Endometrial microvascular endothelial cells (primary cell): Measurements from ENCODE around the gene UFC1. TPM values are rescaled to one million over a fixed set of nuclear protein-coding genes. Genes with fewer than 3 reads are reported as not detected.

Experiments
- in situ Hi-C: cut with HindIII; loops from 2 replicates; pipeline ENCODE4 v1.10.0; 2017; ENCODE audit warnings: low sequenced_read_pairs, low pct_unique_long_range_greater_than_20kb; ENCODE audit errors: inconsistent ontology term
- total RNA-seq: library from RNA; depleted of rRNA; stranded (reverse); fragments of >200 nt; gene quantifications from one replicate; pipeline ENCODE4 v1.2.3, GENCODE V29; 2015; ENCODE audit errors: inconsistent ontology term

Gene UFC1
- total RNA-seq, 1 donor from 2014 or later = 74.1 TPM

DNA sequence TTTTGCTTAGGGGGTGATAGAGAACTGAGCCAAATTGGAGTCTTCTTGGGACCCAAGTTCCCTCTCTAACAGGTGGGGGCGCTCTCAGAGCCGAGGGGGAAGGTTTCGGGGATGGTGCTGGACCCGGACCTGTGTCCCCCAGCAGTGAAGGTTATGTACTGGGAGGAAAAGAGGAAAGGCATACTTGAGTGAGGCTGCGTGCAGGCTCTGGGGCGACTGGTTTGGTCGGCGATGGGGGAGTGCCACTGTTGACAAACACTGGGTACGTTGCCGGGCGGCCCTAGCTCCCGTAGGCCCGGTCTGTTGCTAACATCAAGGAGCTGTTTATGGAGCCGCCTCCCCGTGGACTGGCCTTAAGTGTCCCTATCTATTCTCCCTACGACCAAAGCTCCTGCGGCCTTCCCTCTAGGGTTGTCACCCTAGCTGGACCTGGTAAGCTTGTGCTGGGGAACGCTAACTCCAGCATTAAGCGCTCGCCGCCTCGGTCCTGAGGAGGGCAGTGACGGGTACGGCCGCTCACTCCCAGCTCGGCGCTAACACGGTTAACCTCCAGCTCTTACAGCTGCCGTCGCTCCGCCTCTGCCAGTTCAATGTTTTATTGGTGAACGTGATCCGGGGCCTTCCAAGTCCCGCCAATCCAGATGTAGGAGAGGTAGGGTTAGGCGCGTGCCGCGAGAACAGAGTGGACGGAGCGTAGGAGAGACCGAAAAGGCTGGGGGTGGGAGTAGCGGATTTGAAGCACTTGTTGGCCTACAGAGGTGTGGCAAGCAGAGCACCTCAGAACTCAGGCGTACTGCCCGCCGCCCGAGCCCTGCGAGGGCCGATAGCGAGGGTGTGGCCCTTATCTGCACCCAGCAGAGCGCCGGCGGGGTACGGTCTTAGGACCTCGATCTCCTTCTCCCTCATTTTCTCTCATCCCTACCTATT is 12.2 kb downstream of the UFC1 start, which contains the start of gene PPOX:
TSS of gene PPOX (plus strand) at position 685 of the 927 bp plus-strand sequence. CDS start 422 bp downstream, outside the sequence.
- in situ Hi-C loops = no loop called here

DNA sequence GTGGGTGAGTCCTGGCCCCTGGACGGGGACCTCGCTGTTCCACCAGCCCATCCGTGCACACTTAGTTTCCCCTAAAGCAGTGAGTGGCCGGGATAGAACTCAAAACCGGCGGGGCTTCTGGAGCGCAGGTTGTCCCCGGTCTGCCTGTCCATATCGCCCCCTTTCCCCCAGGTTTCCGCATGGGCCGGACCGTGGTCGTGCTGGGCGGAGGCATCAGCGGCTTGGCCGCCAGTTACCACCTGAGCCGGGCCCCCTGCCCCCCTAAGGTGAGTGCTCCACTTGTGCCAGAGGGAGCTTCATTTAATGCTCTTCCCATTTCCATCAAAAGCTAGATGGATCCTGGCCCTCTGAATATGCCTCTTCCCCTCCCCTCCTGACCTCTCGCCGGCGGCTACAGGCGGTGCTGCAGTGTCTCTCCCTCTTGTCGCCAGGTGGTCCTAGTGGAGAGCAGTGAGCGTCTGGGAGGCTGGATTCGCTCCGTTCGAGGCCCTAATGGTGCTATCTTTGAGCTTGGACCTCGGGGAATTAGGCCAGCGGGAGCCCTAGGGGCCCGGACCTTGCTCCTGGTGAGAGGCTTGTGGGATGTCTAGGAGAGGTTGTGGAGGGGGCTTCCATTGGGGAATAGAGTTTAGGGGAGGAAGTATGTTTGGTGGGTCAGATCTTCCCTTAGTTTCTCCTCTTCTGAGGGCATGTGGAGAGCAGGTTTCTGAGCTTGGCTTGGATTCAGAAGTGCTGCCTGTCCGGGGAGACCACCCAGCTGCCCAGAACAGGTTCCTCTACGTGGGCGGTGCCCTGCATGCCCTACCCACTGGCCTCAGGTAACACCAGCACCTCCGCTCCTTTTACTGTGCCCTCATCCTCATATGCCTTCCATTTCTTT is 13.1 kb downstream of the UFC1 start:
- in situ Hi-C loops = no loop called here

DNA sequence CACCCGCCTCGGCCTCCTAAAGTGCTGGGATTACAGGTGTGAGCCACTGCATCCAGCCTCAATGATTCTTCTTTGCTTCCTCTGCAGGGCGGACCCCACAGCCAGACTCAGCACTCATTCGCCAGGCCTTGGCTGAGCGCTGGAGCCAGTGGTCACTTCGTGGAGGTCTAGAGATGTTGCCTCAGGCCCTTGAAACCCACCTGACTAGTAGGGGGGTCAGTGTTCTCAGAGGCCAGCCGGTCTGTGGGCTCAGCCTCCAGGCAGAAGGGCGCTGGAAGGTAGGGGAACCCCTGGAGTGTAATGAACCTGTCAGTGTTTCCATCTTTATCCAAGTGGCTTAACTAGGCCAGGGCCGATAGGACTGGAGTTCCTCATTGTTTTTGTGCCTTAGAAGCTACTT is 15.1 kb downstream of the UFC1 start:
- in situ Hi-C loops = no loop called here

DNA sequence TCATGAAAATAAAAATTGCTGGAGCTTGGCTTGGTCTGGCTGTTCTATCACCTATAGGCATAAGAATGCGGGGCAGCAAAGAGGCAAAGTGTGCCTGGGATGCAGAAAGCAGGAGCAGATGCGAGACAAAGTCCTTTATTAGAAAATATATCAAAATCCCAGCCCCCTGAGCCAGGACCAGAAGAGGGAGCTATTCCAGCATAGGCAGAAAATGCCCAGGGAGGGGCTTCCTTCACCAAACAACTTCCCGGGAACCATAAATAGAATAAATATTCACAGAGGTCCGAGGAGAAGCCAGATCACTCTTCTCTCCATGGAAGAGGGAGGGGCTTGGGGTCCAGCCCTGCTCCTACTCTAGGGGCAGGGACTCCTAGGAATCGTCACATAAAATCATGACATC is 17.4 kb downstream of the UFC1 start:
- in situ Hi-C loops = no loop called here

DNA sequence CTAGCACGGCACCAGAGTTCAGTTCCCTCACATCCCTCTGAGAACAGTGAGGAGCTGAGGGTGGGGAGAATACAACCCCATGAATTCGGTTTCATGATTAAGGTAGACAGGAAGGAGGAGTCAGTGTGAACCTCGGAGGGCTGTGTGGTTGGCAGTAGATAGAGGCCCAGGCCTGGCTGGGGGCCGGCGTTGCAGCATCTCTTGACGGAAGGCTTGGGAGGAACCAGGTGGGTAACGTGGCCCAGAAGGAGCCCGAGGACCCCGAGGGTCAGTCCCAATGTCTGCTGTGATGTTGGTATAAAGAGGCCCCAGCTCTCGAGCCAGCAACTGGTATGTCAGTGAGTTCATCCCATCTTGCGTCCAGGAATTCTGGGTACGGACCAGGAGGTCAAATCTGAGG is 17.9 kb downstream of the UFC1 start:
- in situ Hi-C loops = no loop called here

DNA sequence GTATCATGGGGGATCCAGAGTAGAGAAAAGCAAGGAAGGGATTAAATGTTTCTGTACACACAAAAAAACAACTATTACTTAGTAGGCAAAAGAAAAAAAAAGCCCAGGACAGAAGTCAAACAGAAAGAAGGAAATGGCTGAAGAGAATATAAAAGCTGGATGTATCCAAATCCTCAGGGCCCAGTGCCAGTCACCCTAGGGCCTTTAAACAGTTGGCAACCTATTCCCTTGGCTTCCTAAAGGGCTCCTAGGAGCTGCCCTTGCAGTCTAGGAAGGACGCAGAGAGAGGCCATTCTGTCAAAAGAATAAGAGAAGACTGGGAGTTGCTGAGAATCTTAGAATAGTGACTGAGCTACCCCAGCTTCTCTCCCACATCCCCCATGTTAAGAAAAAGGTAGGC is 18.6 kb downstream of the UFC1 start:
- in situ Hi-C loops = no loop called here

DNA sequence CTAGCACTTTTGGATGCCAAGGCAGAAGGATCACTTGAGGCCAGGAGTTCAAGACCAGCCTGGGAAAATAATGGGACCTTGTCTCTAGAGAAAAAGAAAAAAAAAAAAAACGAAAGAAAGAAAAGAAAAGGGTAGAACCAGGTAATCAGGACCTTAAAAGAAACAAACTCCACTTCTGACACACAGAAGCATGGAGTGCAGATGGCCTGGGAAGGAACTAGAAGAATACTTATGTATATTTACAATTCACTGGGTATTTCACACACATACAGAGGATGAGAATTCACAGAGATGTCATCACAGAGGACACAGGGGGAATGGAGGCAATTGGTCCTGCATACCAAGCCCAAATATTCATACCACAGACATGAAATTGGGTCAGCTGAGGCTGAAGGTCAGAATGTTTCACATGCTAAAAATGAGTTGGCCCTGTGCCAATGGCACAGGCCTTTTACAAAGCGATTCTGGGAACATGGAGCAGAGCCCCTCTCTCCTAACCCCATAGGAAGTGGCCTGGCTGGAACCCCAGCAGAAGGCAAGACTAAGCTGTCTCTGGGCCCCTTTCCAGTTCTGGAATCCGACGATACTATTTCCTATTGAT is 19.1 kb downstream of the UFC1 start:
- in situ Hi-C loops = no loop called here

DNA sequence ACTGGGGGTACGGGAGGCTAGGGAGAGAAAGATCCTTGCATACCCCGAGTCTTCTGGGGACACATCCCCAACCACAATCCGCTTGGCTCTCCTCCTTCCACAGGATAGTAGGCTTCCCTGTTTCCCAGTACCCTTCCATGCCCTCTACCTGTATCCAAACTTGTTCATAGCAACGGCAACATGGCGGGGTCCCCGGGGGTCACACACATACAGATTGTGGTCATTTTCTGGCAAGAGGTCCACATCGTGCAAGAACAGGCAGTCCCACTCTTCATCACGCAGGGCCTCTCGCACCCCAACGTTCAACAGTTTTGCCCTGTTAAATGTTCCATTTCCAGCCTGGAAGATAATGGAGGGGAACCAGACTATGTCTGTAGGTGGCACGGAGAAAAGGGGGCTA is 19.9 kb downstream of the UFC1 start:
- in situ Hi-C loops = no loop called here

DNA sequence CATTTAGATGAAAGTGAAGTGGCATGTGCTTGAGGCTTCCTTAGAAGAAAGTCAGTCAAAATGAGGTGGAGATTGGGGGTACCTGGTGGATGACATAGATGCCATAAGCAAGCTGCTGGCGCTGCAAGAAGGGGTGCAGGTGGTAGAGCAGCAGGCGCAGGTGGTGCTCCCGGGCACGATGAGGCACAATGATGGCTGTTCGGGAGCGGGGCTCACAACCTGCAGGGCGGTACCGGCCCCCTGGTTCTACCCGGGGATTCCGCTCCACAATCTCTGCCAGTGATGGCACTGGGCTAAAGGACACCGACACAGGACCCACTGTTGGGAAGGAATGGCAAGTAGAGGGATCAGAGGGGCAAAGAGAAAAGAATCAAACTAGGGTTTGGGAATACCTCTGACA is 21.1 kb downstream of the UFC1 start:
- in situ Hi-C loops = no loop called here

DNA sequence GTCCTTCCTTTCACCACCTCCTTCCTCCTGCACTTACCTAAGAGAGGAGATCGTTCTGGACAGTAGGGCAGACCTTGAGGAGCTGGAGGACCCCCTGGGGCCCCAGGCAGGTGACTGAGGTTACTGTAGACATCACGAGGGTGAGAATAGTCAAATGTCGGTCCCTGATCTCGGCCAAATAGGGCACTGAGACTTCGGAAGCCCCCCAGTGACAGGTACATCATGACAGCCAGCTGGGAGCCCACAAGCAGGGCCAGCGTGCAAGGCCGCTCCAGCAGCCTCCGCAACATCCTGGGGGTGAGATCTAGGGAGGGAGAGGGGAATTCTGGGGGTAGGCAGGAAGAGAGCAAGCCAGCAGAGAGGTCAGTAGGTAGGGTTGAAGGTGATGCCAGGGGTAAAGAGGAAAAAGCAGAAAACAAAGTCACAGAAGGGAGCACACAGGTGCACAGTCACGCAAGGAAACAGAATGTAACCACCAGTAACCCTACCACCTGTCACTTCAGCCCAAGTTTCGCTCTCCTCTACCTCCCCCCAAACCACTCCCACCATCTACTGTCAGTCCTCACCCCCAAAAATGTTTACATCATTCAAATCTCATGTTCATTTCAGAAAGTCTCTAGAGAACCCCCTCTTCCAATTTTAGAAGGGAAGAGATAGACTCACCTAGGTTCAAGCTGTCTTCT is 22.1 kb downstream of the UFC1 start:
- in situ Hi-C loops = no loop called here

DNA sequence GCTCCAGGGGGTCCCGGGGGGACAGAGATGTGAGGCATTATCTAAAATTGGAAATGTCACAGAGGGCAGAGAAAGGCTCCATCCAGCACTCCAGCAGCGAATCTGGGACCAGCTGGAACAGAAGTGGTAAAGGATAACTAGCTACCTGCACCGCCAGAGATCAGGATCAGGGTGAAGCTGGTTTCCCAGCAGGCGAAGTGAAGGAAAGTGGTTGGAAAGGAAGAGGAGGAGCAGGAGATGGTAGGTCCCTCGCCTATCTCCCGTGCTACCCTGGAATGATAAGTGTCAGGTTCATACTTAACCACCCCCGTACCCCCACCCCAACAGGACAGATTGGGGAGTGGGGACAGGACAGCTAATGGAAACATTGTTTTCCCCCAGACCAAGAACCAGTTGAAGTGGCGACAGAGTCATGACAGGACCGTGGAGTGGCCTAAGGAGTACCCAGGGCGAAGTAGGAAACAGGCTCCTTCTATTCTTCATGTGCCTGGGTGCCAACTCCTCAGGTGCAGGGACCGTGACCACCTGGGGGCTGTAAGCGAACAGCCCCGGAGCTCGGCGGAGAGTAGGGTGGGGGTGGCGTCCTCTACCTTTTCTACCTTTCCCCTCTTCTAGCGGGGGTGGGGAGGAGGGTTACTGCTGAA is 22.8 kb downstream of the UFC1 start:
- in situ Hi-C loops = no loop called here

DNA sequence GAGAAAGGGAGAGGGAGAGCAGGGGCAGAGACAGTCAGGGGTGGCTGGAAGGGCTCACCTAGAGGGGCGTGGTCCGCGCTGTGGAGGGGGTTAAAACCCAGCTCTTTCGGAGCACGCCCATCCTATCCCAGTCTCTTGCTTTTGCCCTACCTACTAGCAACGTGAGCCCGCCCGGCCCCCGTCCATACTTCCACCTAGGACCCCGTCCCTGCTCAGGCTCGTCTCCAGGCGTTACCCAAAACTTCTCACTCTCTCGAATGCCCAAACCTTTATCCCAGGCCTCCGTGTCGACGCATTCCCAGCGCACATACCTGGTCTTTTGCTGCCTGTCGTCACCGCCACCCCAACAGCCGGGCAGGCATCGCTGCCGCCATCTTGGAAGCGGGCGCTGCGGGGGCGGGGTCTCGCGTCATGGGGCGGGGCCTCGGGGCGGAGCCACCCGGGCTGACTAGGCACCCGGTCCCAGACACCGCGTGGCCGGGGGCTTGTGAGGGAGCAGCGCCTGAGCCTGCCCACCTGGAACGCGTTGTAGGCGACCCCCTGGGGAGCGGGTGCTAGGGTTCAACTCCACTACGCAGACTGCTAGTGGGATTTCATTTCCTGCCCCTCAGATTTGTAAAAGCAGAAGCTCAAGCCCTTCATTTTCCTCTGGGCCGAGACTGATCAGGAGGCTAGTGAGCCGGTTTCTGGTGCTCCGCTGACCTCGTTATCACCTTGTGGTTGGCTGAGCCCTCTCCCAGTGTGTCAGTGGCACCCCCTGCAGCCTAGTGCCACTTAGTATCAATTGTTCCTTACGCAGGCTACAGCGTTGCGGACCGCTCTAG is 23.5 kb downstream of the UFC1 start, which contains the start of gene B4GALT3:
TSS of gene B4GALT3 (minus strand) at position 396 of the 824 bp plus-strand sequence. CDS start 1,447 bp downstream, outside the sequence.
- in situ Hi-C loops = no loop called here

DNA sequence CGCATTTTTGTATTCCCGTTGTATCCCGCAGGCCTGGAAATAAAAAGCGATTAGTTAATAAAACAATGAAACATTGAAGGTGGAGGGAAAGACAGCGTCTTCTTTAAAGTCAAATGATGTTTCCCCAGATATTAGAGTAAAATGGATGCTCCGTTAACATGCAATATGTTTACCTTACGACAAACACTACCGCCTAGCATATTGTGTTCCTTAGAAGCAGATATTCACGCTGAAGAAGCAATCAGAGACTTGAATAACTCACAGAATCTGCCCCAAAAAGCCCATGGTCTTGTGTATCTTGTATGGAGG is 24.1 kb downstream of the UFC1 start:
- in situ Hi-C loops = no loop called here

DNA sequence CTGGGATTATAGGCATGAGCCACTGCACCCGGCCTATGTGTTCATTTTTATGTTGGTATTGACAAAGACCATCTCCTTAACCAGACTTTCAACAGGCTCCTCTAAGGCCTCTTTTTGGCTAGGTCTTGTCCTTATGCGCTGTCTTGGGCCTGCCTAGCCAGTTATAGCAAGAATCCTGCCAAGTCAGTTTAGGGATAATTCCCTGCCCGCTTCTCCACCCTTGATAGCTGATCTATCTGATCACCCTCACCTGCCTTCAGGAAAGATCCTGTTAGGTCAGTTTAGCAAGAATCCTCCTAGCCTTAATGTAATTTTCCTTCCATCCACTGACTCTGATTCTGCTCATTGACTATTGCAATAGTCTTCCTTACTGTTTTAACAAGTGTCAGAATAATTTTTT is 25.9 kb downstream of the UFC1 start:
- in situ Hi-C loops = no loop called here

DNA sequence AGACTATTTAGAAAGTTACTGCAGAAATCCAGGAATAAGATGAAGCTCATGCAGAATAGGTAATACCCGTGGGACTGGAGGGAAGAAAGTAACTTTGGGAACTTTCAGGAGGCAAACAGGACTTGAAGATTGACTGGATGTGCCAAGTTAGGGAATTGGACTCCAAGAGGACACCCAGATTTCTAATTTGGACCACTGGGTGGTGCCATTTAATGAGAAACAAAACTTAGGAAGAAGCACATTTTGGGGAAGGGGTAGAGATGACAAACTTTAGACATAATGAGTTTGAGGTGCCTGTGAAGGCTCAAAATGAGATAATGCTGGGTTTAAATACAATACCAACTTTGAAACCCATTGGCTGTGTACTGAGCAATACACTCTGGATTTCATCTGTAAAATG is 26.9 kb downstream of the UFC1 start:
- in situ Hi-C loops = no loop called here

DNA sequence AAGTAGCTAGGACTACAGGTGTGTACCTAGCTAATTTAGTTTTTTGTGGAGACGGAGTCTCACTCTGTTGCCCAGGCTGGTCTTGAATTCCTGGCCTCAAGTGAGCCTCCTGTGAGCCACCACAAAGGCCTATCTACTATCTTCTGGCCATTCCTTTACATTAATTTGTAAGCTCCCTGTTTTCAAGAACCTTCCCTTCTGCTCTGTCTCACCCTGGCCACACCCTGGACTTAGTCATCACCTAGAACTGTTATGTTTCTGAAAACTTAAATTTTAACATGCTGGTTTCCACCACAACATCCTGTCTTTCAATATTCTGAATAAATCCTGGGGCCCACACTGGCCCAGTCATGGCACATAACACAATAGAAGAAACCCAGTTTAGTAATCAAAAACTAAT is 28.4 kb downstream of the UFC1 start:
- in situ Hi-C loops = no loop called here

DNA sequence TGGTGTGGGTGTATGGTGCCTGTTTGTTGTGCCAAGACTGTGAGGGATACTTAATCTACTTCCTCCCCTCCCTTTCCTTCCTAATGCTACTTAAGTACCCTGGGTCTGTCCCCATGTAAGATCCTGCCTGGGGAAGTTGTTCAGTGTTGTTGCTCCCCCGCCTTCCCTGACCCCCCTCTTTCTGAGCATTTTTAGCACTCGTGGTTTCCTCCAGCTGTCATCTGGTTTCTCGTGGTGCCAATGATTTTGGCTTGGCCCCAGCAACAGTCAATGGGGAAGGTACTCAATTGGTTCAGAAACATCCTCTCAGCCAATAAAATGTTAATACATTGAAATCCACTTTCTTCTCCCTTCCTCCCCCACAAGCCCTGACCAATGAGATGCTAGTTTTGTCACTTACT is 31.5 kb downstream of the UFC1 start:
- in situ Hi-C loops = no loop called here
